KG1 (cell line): ENCODE results near the gene ACOT7.
"Not testable (repeated sequence)": the region's sequence is repeated elsewhere in the genome, so short reads cannot be mapped to it uniquely, and the experiment has no call there.

Experiments used
- DNase-seq: peaks from one replicate; lab custom pipeline; 2025; lab: John Stamatoyannopoulos, UW

ACOT7 gene, protein sequence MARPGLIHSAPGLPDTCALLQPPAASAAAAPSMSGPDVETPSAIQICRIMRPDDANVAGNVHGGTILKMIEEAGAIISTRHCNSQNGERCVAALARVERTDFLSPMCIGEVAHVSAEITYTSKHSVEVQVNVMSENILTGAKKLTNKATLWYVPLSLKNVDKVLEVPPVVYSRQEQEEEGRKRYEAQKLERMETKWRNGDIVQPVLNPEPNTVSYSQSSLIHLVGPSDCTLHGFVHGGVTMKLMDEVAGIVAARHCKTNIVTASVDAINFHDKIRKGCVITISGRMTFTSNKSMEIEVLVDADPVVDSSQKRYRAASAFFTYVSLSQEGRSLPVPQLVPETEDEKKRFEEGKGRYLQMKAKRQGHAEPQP

DNA sequence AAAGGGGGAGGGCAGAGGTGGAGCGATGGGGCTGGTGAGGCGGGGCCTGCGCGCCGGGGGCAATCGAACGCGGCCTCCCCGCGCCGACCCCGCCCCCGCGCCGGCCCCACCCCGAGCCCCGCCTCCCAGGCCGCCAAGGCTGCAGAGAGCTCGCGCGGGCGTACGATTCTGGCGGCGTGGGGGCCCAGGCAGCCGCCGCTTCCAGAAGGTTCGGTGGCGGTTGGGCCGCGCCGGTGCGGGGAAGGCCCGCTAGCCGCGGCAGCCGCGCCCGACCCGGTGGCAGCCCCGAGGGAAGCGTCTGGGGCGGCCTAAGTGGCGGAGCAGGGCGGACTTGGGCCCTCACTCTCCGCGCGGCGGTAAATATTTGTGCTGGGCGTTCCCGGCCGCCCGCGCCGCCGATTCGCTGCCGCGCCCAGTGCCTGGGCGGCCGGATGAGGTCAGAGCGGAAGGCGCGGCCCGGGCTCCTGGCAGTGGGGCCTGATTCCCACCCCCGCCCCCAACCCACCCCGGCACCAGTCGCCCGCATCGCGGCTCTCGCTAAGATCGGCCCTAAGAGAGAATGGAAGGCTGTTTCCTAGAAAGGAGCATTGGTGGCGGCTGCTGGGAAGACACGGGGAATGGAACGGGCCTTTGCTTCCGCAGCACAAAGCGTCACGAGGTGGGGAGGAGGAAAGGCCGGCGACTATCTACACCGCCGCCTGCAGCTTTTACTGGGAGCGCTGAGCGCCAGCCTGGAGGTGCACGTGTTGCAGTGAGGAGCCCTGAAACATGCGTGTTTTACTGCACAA, at the start of gene ACOT7:
Gene ACOT7 (minus strand): TSS at position 368 of the 788 bp plus-strand sequence. CDS start 368 bp downstream, outside the sequence.
- DNase-seq: peak; percentile 73

DNA sequence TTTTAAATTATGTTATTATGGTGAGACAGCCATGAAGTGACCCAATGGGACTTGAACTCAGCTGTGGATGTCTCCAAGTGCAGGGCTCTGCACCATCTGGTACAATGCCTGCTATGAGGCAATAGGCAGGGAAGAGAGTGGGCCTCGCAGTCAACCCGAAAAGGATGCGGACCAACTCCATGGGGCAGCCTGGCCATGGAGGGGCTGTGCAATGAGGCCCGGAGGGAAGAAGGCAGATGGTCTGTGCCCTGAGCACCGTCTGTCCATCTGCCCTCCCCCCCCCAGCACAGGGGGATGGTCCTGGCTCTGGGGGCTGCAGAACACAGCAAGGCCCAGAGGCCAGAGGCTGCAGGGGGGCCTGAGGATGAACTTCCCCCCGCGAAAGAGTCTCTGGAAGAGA, 48.0 kb upstream of the ACOT7 start:
- DNase-seq: no peak

DNA sequence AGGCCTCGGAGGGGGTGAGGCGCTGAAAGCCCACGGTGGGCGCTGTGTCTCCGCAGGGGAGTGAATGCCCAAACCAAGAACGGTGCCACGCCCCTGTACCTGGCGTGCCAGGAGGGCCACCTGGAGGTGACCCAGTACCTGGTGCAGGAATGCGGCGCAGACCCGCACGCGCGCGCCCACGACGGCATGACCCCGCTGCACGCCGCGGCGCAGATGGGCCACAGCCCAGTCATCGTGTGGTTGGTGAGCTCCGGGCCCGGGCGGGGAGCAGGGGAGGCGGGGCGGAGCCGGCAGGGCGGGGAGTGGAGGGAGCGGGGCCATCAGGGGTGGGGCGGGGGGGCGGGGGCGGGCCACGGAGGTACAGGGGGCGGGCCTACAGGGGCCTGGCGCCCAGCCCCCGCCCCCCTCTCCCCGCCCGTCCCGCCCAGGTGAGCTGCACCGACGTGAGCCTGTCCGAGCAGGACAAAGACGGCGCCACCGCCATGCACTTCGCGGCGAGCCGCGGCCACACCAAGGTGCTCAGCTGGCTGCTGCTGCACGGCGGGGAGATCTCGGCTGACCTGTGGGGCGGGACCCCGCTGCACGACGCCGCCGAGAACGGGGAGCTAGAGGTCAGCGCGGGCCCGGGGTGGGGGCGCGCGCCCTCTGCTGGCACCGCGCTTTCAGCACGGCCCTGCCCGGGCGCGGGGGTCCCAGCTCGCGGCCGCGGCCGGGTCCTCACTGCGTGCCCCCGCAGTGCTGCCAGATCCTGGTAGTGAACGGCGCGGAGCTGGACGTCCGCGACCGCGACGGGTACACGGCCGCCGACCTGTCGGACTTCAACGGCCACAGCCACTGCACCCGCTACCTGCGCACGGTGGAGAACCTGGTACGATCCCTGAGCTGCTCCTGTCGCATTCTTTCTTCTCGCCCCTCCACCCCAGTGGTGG, 46.9 kb upstream of the ACOT7 start:
- no peak for DNase-seq

DNA sequence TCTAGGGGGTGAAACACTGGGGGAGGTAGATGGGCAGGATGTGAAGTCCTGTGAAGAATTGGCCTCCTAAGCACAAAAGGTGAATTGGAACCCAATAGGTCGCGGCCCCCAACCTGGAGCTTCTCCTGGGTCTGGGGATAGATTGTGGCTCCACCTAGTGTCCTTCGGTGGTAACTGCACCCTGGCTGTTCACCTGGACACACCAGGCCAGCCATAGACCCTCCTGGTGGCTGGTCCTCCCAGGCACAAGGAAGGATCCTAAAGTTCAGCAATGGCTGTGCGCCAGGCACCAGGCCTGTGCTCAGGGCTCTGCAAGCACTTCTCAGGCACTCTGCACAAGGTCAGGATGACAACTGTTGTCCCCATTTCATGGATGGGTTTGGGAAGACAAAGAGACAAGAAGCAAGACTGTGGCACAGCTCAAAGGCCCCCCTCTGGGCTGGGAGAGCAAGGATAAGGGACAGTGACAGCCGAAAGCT, 44.5 kb upstream of the ACOT7 start:
- DNase-seq: no peak

DNA sequence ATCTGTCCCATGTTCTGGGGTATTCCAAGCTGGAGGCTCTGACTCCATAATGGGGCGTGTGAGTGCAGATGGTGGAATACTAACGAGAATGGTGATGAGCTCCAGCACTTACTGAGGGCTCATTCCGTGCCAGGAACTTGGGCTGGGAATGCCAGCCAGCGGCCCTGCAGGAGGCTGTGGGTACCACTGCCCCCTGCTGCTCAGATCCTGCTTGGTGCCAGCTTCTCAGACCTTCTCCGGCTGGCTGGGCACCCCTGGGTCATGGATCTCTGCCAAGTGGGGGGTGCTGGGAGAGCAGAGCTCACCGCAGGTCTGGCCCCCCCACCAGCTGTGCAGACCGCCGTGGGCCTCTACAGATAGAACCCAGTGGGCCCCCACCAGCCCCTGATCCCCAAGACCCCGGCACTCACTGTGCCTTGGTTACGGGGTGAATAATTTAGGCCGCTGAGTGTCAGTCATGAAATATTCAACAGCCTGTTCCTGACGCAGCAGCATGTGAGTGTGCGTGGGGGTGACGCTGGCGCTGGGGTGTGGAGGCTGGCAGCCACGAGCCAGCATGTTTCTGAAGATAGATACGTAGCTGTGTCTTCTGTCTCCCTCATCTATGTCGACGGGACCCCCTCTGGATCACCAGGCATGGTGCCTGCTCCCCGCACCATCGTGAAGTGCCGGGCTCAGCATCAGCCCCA, 43.6 kb upstream of the ACOT7 start:
- DNase-seq: not testable (repeated sequence)

DNA sequence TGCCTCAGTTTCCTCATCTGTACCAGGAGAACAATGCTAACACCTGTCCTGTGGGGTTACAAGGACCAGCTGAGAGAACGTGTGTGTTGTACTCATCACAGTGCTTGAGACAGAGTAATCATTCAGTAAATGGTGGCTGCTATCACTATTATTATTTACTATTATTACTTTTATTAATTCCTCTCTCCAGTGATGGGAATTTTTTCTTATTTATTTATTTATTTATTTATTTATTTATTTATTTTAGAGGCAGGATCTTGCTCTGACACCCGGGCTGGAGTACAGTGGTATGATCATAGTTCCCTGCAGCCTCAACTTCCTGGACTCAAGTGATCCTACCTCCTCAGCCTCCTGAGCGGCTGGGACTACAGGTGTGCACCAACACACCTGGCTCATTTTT, 42.7 kb upstream of the ACOT7 start:
- not testable (repeated sequence) for DNase-seq

DNA sequence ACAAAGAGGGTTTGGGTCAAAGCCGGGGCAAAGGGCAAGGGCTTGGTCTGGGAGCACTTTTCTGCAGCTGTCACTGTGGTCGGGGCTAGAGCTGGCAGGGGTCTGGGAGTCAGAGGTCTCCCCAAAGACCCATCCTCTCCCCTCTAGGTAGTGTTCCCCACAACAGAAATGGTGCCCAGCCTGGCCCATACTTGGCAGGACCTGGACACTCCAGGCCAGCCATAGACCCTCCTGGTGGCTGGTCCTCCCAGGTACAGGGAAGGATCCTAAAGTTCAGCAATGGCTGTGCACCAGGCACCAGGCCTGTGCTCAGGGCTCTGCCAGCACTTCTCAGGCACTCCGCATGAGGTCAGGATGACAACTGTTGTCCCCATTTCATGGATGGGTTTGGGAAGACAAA, 42.0 kb upstream of the ACOT7 start:
- DNase-seq: no peak

DNA sequence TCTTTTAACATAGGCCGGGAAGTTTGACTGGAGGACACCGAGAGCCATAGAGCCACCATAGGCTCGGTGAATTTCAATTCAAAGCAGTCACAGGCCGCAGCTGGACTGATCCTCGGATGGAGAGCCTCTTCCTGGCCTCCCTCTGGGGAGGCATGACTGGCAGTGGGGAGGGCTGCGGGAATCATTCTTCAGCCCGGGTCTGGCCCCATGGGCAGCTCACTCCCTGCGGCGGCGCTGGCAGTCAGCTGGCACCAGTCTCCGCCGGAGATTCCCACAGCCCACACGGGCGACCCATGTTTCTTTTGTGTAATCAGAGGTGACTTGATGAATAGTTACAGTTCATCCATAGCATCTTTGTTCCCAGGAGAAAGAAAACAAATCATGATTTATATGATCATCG, 41.6 kb upstream of the ACOT7 start:
- no peak for DNase-seq

DNA sequence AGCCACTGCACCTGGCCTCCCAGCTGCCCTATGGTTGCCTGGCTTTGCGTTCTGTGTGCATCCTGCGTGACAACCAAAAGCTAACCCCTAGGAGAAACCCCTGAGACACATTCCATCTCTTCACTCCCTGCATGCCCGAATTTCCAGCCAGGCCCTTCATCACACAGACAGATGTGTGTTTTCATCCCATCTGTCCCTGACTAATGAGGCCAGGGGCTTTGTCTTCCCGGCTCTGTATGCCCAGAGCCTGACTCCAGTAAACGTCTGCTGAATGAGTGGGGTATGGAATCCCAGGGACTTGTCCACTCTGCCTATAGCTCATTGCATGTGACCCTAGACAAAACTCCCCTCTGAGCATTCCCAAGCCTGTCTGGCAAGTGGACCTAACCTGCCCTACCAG, 40.6 kb upstream of the ACOT7 start:
- no peak for DNase-seq

DNA sequence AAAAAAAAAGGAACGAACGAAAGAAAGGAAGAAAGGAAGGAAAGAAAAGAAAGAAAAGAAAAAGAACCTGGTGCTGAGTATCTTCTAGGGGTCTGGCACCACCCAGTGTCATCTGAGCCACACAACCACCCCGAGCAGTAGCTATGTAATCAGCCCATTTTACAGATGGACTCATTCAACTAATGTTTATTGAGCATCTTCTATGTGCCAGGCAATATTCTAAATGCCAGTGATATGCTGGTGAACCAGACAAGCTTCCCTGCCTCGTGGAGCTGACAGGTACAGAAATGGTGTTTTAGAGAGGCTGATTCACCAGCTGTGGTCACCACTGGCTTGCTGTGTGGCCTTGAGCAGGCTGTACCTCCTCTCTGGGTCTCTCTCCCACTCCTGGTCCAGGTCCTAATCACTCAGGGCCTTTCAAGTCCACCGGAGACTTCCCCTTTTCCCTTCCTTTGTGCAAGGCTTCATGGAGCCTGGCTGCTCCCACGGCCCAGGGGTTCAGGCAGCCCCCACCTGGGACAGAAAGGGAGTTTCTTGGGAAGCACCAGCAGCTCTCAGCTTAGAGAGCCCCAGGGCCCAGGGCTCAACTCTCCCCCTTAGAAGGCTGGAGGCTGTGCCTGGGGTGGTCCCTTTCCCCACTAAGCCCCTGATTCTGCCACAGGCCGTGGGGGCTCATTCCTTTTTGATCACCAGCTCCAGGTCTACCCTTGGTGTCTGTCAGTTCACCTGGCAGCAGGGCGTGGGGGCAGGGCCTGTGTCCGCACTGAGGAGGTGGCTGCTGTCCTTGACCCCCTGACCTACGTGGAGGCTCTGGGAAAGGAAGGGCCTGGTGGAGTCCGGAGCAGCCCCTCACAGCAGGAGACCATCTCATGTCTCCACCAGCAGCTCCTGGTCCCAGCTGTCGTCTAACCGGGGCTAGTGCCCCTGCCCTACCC, 38.3 kb upstream of the ACOT7 start:
- not testable (repeated sequence) for DNase-seq

DNA sequence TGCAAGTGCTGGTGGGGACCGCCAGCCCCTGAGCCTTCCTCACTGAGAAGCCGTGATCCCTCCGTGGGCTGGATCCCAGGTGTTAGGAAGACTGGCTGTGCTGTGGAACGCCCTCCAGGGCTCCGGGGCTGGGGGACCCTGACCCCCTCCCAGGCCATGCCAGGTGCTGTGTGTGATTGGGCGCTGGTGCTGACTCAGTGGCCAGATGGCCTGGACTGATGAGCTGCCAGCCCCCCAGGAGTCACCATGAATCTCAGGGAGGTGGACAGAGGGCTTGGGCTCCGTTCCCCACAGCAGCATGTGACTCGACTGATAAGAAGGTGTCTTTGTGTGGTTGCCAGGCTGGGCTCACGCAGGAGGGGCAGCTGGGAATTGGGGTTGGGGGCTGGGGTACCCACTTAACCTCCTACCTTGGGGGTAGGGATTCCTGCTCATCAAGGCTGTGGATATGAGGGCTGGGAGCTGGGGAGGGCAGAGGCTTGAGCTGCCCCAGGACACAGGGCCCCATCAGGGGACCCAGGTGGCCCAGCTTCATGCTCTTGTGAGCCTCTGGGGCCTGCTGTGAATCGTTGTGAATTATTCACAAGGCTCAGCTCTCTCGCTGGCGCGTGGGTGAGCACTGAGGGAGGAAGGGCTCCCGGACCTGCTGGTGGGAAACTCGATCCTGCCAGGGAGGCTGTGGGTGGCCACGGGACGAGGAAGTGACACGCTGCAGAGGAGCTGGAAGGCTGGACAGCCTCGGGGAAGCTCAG, 36.3 kb upstream of the ACOT7 start:
- not testable (repeated sequence) for DNase-seq

DNA sequence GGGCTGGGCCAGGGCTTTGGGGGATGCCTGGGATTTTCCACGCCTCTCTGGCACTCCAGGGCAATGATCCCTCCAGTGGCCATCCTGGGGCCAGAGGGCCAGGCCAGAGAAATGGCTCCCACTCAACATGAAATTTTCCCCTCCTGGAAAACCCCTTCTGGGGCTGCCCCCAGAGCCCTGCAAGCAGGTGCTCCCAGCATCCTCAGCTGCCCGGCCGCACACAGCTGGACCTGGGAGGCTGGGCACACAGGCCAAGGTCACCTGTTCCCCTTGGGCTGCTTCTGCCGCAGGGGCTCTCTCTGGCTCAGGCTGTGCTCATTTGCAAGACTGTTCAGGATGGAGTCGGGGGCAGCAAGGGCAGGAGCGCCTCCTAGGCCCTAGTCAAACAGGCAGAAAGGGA, 34.9 kb upstream of the ACOT7 start:
- not testable (repeated sequence) for DNase-seq

DNA sequence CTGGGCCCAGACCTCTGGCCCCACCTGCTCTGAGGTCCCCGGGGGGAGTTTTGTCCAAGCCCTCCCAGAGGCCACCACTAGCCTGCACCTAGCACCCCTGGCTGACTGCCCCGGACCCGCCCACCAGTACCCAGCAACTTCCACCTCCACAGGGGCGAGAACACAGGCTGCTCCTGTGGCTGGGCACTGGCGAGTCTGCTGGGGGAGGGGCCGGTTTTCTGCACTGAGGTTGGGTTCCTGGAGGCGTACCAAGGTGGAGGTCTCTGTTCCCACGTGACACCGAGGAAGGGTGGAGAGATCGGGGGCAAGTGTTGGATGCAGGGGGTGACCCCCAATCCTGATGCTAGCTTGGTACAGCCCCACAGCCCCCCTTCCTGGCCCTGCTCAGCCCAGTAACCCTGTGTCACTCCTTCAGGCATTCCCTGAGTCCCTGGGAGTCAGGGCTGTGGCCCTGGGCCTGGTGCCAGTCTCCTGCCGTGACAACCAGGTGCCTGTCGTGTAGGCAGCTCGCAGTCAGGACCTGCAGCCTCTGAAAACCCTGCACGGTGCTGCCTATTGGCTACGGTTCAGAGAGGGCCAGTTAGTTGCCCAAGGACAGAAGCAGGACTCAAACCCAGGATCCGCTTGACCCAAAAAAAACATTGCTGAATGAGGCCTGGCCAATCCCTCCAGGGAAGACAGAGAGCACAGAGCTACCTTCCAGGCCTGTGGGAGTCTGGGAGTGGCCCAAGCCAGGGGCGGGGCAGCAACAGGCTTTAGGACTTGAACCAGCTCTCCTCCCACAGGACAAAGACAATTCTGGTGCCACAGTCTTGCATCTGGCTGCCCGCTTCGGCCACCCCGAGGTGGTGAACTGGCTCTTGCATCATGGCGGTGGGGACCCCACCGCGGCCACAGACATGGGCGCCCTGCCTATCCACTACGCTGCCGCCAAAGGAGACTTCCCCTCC, 34.1 kb upstream of the ACOT7 start:
- no peak for DNase-seq

DNA sequence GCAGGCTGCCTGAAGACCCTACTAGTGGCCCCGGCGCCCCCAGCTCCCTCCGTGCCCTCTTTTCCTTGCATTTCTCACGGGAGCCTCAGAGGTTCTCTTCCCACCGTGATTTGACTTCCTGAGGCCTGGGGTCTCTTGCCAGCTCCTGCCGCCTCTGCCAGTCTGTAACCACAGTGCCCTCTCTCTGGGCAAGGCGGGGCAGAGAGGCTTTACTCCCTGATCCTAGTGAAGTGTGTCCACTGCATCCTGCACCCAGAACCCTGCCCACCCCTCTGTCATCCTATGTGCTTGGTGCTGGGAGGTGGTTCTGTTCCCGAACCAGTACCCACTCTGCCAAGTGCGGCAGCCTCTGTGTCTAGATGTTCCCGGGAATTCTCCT, 33.4 kb upstream of the ACOT7 start:
- DNase-seq: no peak

DNA sequence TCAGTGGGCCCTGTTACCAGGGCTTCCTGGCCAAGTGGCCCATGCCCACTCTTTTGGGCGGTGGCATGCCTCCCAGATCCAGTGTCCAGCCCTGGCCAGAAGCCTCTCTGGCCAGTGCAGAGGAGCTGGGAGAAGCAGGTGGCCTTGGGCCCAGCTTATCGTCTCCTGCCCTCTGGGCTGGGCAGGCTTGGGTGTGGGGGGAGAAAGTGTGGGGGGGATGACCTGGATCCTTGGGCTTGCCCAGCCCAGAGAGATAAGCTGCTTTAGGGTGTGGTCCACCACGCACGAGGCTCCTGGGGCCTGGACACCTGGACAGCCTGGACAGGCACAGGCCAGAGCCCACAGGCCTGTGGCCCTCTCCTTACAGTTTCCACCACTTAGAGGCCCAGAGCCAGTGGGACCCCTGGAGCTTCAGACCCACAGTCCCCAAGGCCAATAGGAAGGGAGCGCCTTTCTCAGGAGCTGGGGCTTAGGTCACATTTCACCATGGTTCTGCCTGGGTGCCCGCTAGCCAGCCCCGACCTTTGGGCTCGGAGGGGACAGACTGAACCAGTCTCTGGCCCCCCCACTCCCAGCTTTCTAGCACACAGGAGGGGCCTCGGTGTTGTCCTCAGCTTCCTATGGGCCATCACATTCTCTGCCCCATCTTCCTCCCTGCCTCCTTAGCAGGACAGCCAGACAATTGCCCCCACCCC, 32.9 kb upstream of the ACOT7 start:
- DNase-seq: no peak

DNA sequence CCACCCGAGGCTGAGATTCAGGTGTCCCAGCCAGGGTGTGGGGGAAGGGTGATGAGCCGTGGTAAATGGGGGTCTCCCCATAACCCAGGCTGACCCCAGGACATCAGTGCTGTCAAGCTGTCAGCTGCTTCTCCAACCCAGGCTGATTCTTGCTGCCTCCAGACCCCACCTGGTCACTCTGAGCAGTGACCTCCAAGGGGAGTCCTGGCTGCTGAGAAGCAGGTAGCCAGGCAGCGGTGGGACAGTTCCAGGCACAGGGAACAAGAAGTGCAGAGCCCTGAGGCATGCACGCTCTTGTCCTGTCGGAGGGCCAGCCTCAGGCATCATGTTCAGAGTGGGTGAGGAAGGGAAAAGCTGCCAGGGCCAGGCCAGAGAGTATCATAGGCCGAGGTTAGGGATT, 32.1 kb upstream of the ACOT7 start:
- no peak for DNase-seq

DNA sequence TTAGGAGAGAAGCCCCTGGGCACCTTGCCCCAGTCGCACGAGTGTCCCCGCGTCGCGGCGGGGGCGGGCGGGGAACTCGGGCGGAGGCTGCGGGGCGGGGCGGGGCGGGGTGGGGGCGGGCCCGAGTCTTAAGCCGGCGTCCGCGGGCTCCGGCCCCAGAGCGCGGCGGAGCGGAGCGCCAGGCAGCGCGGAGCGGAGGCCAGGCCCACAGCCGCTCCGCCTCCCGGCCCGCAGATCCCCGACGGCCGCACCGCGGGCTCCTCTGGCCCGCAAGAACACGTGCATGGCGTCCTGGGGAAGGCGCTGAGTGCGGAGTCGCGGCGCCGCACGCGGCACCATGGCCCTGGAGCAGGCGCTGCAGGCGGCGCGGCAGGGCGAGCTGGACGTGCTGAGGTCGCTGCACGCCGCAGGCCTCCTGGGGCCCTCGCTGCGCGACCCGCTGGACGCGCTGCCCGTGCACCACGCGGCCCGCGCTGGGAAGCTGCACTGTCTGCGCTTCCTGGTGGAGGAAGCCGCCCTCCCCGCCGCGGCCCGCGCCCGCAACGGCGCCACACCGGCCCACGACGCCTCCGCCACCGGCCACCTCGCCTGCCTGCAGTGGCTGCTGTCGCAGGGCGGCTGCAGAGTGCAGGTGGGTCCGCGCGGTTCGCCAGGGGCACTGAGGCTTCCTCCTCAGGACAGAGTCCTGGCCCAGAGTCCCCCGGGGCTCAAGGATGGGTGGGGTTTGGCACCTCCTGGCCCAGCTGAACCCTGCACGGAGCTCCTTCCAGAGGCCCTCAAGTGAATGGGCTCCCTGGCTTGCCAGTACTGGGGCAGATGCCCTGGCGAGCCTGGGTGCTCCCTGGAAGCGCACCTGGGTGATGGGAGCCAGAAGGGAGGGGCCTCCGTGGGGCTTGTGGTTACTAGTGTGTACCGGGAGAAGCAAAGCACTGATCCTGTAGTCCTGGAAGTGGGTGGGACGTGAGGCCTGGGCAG, 31.3 kb upstream of the ACOT7 start, which contains the start of gene ESPN:
Gene ESPN (plus strand): TSS at position 158 of the 975 bp plus-strand sequence. CDS start 180 bp downstream, at position 338.
- DNase-seq: no peak
